Lower leg skin (tissue), 3 donors: ENCODE results near the gene SQSTM1.

ENCODE experiments used
- CTCF ChIP-seq, 3 donors: fragments of 450-650 bp; IDR thresholded peaks; one replicate each; pipeline ENCODE4 v1.5.1; 2016; ENCODE audit warnings: antibody characterized with exemption in 3 of 3, mild to moderate bottlenecking in 3 of 3, moderate library complexity in 2 of 3
- POLR2A ChIP-seq, 2 donors: fragments of 450-650 bp; IDR thresholded peaks; one replicate each; pipeline ENCODE4 v1.6.1; 2016 to 2017; ENCODE audit warnings: antibody characterized with exemption in 2 of 2, mild to moderate bottlenecking in 1 of 2, moderate library complexity in 1 of 2

- TF ChIP-seq CTCF (IDR thresholded peaks at IDR 0.05) (no peak), POLR2A (IDR thresholded peaks at IDR 0.05) (no peak)
Measured at GRCh38 chr5:179791881-179792611, 28.7 kb upstream of the SQSTM1 start.
